Stimulated activated CD8-positive, alpha-beta memory T cell treated with anti-CD3 and anti-CD28 coated beads, Interleukin-2, amount 100 ng/mL, for 48 hours (primary cell): ENCODE data around the gene SNRPB2.

Experiments
- DNase-seq, 2 donors: peaks; one replicate each; pipeline ENCODE4 v3.0.0-alpha.2; 2020; ENCODE audit warnings: low read depth in 2 of 2

The SNRPB2 gene

DNA sequence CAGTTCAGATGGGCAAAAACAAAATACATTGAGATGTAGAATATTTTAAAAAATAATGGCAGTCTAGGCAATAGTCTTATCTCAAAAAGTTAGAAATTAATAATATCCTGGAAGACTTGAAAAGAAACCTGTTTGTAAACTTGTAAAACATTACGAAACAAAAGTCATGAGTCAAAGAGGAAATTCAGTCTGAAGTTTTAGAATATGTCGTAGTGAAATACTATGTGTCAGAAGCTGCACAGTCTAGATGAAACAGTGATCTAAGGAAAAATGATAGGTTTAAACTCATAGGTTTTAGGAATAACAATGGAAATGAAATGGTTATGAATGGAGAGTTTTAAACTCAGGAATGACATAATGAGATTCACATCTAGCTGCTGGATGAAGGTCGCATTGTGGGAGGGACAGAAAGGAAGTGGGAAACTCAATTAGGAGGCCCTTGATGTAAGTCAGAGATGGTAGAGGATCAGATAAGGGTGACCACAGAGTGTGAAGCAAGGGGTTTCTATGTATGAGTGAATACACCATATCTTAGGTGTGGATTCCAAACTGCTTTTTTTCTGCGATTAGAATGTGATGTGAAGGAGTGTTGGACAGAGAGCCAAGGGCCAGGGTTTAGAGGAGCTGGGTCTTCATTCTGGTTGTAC lies 2.8 kb downstream of the SNRPB2 start:
- DNase-seq, result no peak

GRCh38 chr20:16740365-16741072 lies 10.7 kb downstream of the SNRPB2 start:
- DNase-seq, result no peak

DNA sequence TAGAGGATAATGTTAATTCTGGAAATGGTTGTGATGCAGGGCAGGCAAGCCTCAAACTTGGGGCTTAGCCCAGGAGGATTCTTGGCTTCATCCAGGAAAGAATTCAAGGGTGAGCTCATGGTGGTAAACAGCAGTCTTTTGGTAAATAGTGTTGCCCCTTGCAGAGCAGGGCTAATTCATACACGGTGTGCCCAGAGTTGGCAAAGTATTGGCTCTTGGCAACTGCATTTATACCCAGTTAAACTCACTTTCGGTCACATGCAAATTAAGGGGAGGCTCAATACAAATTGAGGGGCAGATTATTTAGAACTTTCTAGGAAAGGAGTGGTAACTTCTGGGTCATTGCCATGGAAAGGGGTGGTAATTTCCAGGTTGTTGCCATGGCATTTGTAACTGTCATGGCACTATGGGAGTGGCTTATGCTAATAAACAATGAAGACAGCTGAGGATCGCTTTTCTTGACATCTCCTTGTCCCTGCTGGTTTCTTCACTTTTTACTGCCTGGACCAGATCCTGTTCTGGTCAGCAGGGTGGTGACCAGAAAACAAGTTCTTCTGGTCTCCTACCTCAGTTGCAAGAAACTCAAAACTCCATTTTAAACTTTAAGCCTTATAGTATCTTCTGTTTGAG lies 14.5 kb downstream of the SNRPB2 start:
- no peak for DNase-seq

- DNase-seq, result no peak
These were observed 15.4 kb downstream of the SNRPB2 start for GRCh38 chr20:16745204-16745603.

- no peak for DNase-seq
These were observed 17.5 kb downstream of the SNRPB2 start for GRCh38 chr20:16747291-16747811.

- DNase-seq, result no peak
These were observed 18.6 kb downstream of the SNRPB2 start, which contains the start of gene OTOR for GRCh38 chr20:16748308-16748900. OTOR (plus strand) TSS chr20:16748358; CDS start chr20:16748402, 44 bp downstream.

GRCh38 chr20:16749573-16749972 lies 19.7 kb downstream of the SNRPB2 start:
- no peak for DNase-seq

GRCh38 chr20:16752082-16752481 lies 22.3 kb downstream of the SNRPB2 start:
- no peak for DNase-seq

GRCh38 chr20:16752901-16753300 lies 23.1 kb downstream of the SNRPB2 start:
- DNase-seq, result no peak

GRCh38 chr20:16758454-16759180 lies 28.8 kb downstream of the SNRPB2 start:
- no peak for DNase-seq

DNA sequence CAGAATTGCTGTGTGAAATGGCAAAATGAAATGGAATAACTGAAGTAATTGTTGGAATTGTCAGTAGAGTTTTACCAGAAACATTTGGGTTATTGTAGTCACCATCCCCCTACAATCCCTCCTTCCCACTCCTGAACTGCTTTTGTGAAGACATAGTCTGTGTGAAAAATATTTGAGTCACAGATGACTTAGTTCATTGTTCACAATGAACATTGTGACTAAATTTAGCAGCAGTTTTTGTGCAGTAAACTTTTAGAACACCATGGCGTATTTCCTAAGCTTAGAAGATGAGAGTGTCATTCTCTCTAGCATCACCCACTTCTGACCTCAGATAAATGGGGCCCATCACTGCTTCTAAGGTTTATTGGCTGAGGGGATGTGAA lies 29.3 kb downstream of the SNRPB2 start:
- no peak for DNase-seq

GRCh38 chr20:16760431-16761304 lies 30.8 kb downstream of the SNRPB2 start:
- DNase-seq, result no peak

- DNase-seq, result no peak
These were observed 31.5 kb downstream of the SNRPB2 start for GRCh38 chr20:16761305-16761829.

DNA sequence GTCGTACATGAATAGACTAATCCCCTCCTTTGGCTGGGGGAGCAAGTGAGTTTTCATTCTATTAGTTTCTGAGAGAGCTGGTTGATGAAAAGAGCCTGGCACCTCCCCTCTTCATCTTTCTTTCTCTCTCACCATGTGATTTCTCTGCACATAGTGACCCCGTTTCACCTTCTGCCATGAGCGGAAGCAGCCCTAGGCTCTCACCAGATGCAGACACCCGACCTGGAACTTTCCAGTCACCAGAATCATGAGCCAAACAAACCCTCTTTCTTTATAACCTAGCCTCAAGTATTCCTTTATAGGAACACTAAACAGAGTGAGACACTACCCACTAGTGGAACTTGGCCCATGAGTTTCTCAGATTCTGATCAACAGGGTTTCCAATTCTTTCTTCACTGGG lies 34.7 kb downstream of the SNRPB2 start:
- DNase-seq, result no peak

- DNase-seq, result no peak
These were observed 41.4 kb downstream of the SNRPB2 start for GRCh38 chr20:16771213-16771612.

DNA sequence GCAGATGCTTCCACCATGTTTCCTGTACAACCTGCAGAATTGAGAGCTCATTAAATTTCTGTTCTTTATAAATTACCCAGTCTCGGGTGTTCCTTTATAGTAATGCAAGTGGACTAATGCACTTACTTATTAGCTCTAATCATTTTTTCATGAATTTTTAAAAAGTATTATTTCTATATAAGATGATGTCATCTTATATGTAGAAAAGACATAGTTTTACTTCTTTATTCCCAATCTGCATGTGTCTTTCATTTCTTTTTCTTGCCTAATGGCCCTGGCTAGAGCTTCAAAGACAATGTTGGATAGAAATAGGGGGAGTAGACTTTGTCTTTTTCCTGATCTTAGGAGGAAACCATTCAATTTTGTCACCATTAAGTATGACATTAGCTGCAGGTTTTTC lies 46.1 kb downstream of the SNRPB2 start:
- no peak for DNase-seq

DNA sequence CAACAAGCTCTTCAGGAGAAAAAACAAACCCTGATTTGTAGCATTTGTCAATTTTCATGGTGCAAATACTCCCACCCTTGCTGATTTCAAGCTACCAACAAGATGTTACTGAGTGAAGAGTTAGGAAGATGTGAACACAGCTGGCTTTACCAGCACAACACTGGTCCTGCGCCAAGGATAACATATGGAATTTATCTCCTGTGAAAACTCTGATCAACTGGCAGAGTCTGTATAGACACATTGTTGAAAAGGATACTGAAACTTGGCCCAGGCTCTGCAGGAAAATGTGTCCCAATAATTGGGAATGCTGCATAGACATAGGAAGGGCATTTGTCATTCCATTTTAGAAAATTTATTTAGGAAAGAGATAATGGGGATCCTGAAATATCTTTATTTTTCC lies 47.3 kb downstream of the SNRPB2 start:
- no peak for DNase-seq

DNA sequence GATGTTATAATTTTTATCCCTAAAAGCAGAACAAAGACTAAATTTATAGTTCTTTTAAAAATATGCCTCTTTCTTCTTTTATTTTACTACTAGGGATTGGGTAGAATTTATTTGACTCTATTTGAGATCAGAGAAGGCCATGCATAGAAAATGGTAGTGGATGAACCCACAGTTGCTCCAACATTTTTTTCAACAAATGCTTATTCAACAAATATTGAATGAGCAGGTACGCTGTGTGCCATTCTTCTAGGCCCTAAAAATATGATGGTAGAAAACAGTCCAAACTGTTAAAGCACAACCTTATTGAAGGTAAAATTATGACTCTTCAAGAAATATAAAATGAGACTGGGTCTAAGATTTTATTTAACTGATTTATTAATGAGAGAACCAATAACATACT lies 48.3 kb downstream of the SNRPB2 start:
- no peak for DNase-seq

GRCh38 chr20:16781496-16781895 lies 51.7 kb downstream of the SNRPB2 start:
- no peak for DNase-seq

DNA sequence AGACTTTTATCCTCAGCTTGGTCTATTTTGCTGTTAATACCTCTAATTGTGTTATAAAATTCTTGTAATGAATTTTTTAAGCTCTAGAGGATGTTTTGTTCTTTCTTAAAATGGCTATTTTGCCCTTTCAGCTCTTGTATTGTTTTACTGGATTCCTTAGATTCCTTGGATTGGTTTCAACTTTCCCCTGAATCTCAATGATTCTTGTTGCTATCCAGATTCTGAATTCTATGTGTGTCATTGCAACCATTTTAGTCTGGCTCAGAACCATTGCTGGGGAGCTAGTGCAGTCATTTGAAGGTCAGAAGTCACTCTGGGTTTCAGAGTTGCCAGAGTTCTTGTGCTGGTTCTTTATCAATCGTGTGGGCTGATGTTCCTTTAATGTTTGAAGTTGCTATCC lies 55.4 kb downstream of the SNRPB2 start:
- DNase-seq, result no peak
